Measurements from ENCODE around the gene ABHD3.
"Not testable (repeated sequence)": the region's sequence is repeated elsewhere in the genome, so short reads cannot be mapped to it uniquely, and the experiment has no call there.

GRCh38 chr18:21707130-21707529 is 2.6 kb upstream of the ABHD3 start:
- TF ChIP-seq CTCF, POLR2A (IDR thresholded peaks at IDR 0.05): not testable (repeated sequence)

All from lower leg skin (tissue), 3 donors.